H9 (cell line): Measurements from ENCODE around the gene IL10RA. TPM values are rescaled to one million over a fixed set of nuclear protein-coding genes. Genes with fewer than 3 reads are reported as not detected.

ENCODE experiments used
- DNase-seq: peaks from one replicate; pipeline ENCODE4 v3.0.0-alpha.2; 2017
- H2AFZ ChIP-seq: one replicate; pipeline ENCODE4 v1.6.1; 2013; ENCODE audit warnings: mild to moderate bottlenecking, low read length, control low read depth, moderate library complexity
- H2AK5ac ChIP-seq: 2 replicates; pipeline ENCODE4 v1.6.1; 2013; ENCODE audit warnings: low read length, control low read depth, mixed read lengths; ENCODE audit not compliant: insufficient read length
- H2BK120ac ChIP-seq: one replicate; pipeline ENCODE4 v1.6.1; 2013; ENCODE audit warnings: low read depth, mild to moderate bottlenecking, low read length, control low read depth, inconsistent platforms; ENCODE audit not compliant: poor library complexity, severe bottlenecking
- H2BK12ac ChIP-seq: 2 replicates; pipeline ENCODE4 v1.6.1; 2013; ENCODE audit warnings: low read length, control low read depth, mixed read lengths, low read depth; ENCODE audit not compliant: insufficient read length
- H2BK15ac ChIP-seq: 2 replicates; pipeline ENCODE4 v1.6.1; 2013; ENCODE audit warnings: low read depth, low read length, control low read depth
- H2BK20ac ChIP-seq: one replicate; pipeline ENCODE4 v1.6.1; 2013; ENCODE audit warnings: low read depth, mild to moderate bottlenecking, low read length, control low read depth, inconsistent platforms; ENCODE audit not compliant: poor library complexity, severe bottlenecking
- H2BK5ac ChIP-seq: 2 replicates; pipeline ENCODE4 v1.6.1; 2013; ENCODE audit warnings: low read length, control low read depth, mixed read lengths; ENCODE audit not compliant: insufficient read length
- H3K14ac ChIP-seq: 2 replicates; pipeline ENCODE4 v1.6.1; 2013; ENCODE audit warnings: low read length, control low read depth; ENCODE audit not compliant: insufficient read depth
- H3K18ac ChIP-seq: 2 replicates; pipeline ENCODE4 v1.6.1; 2013; ENCODE audit warnings: low read depth, mild to moderate bottlenecking, mixed read lengths, low read length, control low read depth; ENCODE audit not compliant: insufficient read length
- H3K23ac ChIP-seq: 2 replicates; pipeline ENCODE4 v1.6.1; 2013; ENCODE audit warnings: low read length, control low read depth, mixed read lengths, low read depth; ENCODE audit not compliant: insufficient read length
- H3K23me2 ChIP-seq: 2 replicates; pipeline ENCODE4 v1.6.1; 2013; ENCODE audit warnings: low read depth, mild to moderate bottlenecking, mixed read lengths, low read length, control low read depth; ENCODE audit not compliant: insufficient read length, poor library complexity, severe bottlenecking
- H3K27ac ChIP-seq: 2 replicates; pipeline ENCODE4 v1.5.1; 2013; ENCODE audit warnings: low read length, control low read depth, mixed read lengths, low read depth; ENCODE audit not compliant: insufficient read length
- H3K27me3 ChIP-seq: 2 replicates; pipeline ENCODE4 v1.6.1; 2013; ENCODE audit warnings: low read length, control low read depth, inconsistent platforms; ENCODE audit not compliant: insufficient read depth
- H3K4ac ChIP-seq: 2 replicates; pipeline ENCODE4 v1.6.1; 2013; ENCODE audit warnings: low read depth, mild to moderate bottlenecking, control low read depth, inconsistent platforms, low read length, moderate library complexity
- H3K4me1 ChIP-seq: 2 replicates; pipeline ENCODE4 v1.6.1; 2013; ENCODE audit warnings: low read length, control low read depth, inconsistent platforms; ENCODE audit not compliant: insufficient read depth
- H3K4me2 ChIP-seq: 2 replicates; pipeline ENCODE4 v1.6.1; 2013; ENCODE audit warnings: low read length, control low read depth, mixed read lengths; ENCODE audit not compliant: insufficient read length, insufficient read depth
- H3K56ac ChIP-seq: 2 replicates; pipeline ENCODE4 v1.6.1; 2013; ENCODE audit warnings: low read depth, mild to moderate bottlenecking, mixed read lengths, low read length, control low read depth; ENCODE audit not compliant: insufficient read length
- H3K79me1 ChIP-seq: 2 replicates; pipeline ENCODE4 v1.6.1; 2013; ENCODE audit warnings: low read depth, mild to moderate bottlenecking, moderate library complexity, low read length, control low read depth, inconsistent platforms; ENCODE audit not compliant: insufficient read depth, poor library complexity, severe bottlenecking
- H3K79me2 ChIP-seq: 2 replicates; pipeline ENCODE4 v1.6.1; 2013; ENCODE audit warnings: low read length, control low read depth, inconsistent platforms; ENCODE audit not compliant: insufficient read depth
- H3K9ac ChIP-seq: 2 replicates; pipeline ENCODE4 v1.6.1; 2013; ENCODE audit warnings: low read length, control low read depth, mixed read lengths; ENCODE audit not compliant: insufficient read length; ENCODE audit errors: extremely low read depth
- H3K9me3 ChIP-seq: one replicate; pipeline ENCODE4 v1.6.1; 2013; ENCODE audit warnings: low read depth, low read length, inconsistent platforms; ENCODE audit not compliant: control insufficient read depth
- H3T11ph ChIP-seq: one replicate; pipeline ENCODE4 v1.6.1; 2013; ENCODE audit warnings: mild to moderate bottlenecking, low read length, control low read depth, inconsistent platforms
- H4K20me1 ChIP-seq: one replicate; pipeline ENCODE4 v1.6.1; 2013; ENCODE audit not compliant: control insufficient read depth, insufficient read length, insufficient read depth
- H4K5ac ChIP-seq: 2 replicates; pipeline ENCODE4 v1.6.1; 2013; ENCODE audit warnings: low read depth, mild to moderate bottlenecking, mixed read lengths, low read length, control low read depth; ENCODE audit not compliant: insufficient read length
- H4K8ac ChIP-seq: replicated peaks from 2 replicates; pipeline ENCODE4 v1.6.1; 2013; ENCODE audit warnings: low read length, control low read depth, mixed read lengths, low read depth; ENCODE audit not compliant: insufficient read length
- H4K91ac ChIP-seq: 2 replicates; pipeline ENCODE4 v1.6.1; 2013; ENCODE audit warnings: low read depth, mild to moderate bottlenecking, moderate library complexity, mixed read lengths, low read length, control low read depth; ENCODE audit not compliant: insufficient read length
- H3K27ac Mint-ChIP-seq, 3 experiments: 2 replicates in 2 of 3; 3 replicates in 1 of 3; pipeline ENCODE4 v1.8.0; 2020 to 2021; ENCODE audit warnings: mixed read lengths in 3 of 3, mild to moderate bottlenecking in 1 of 3, moderate library complexity in 1 of 3
- H3K27me3 Mint-ChIP-seq: 2 replicates; pipeline ENCODE4 v1.8.0; 2021; ENCODE audit warnings: low read depth, mild to moderate bottlenecking, moderate library complexity, mixed read lengths
- H3K36me3 Mint-ChIP-seq, 3 experiments: 2 replicates in 2 of 3; 3 replicates in 1 of 3; pipeline ENCODE4 v1.8.0; 2020 to 2021; ENCODE audit warnings: low read depth in 3 of 3, mixed read lengths in 3 of 3; ENCODE audit not compliant: insufficient read depth in 1 of 3
- H3K4me1 Mint-ChIP-seq, 2 experiments: 2 replicates each; pipeline ENCODE4 v1.8.0; 2020; ENCODE audit warnings: mixed read lengths in 2 of 2
- H3K4me3 Mint-ChIP-seq, 2 experiments: 2 replicates in 1 of 2; 3 replicates in 1 of 2; pipeline ENCODE4 v1.8.0; 2020 to 2021; ENCODE audit warnings: mild to moderate bottlenecking in 2 of 2, mixed read lengths in 2 of 2, moderate library complexity in 1 of 2
- H3K9me3 Mint-ChIP-seq, 2 experiments: 2 replicates in 1 of 2; 3 replicates in 1 of 2; pipeline ENCODE4 v1.8.0; 2020; ENCODE audit warnings: mild to moderate bottlenecking in 2 of 2, mixed read lengths in 2 of 2, moderate library complexity in 1 of 2
- WGBS: extraction: QIAGEN DNeasy Blood & Tissue Kit; methylation state at CpG from one replicate; pipeline ENCODE4 v1.1.7; 2013; ENCODE audit warnings: missing lambda C conversion rate, low lambda C conversion rate, mixed read lengths; ENCODE audit not compliant: insufficient read length; ENCODE audit errors: extremely low coverage; 5-methylcytosine and 5-hydroxymethylcytosine counted together
- total RNA-seq: library from RNA; stranded (reverse); gene quantifications from 2 replicates; pipeline ENCODE4 v1.2.1, GENCODE V29; 2021
- TF ChIP-seq, protein P1 (sequence below): fragments of 200-600 bp; sonication (generic); conservative IDR thresholded peaks from 3 replicates; pipeline ENCODE4 v1.8.0; 2021; ENCODE audit warnings: antibody characterized with exemption, mild to moderate bottlenecking

Gene IL10RA
- total RNA-seq, 1 experiment from 2014 or later = not detected

GRCh38 chr11:117995472-117995871 is 9.3 kb downstream of the IL10RA start:
- Histone ChIP-seq H2BK120ac (no peak overlapping the region), H2BK15ac (no peak overlapping the region), H3T11ph (no peak overlapping the region), H3K9me3 (no peaks in the 10 kb centered on the region), H3K18ac (no peak overlapping the region), H4K91ac (no peak overlapping the region), H3K4ac (no peak overlapping the region), H3K56ac (no peak overlapping the region), H3K23me2 (no peaks in the 10 kb centered on the region), H3K79me2 (no peaks in the 10 kb centered on the region), H2AK5ac (no peak overlapping the region), H4K5ac (no peak overlapping the region), H3K14ac (no peak overlapping the region), H3K4me1 (no peaks in the 10 kb centered on the region; the same call in 1 of the 2 replicates), H3K23ac (no peak overlapping the region), H2BK12ac (no peak overlapping the region), H2BK20ac (no peak overlapping the region), H3K79me1 (no peaks in the 10 kb centered on the region), H4K8ac (no peak overlapping the region), H3K27ac (no peak overlapping the region), H3K9ac (no peak overlapping the region), H2AFZ (no peak overlapping the region), H3K4me2 (no peak overlapping the region), H4K20me1 (no peaks in the 10 kb centered on the region), H3K27me3 (no peaks in the 10 kb centered on the region), H2BK5ac (no peak overlapping the region)
- TF ChIP-seq, protein P1, sequence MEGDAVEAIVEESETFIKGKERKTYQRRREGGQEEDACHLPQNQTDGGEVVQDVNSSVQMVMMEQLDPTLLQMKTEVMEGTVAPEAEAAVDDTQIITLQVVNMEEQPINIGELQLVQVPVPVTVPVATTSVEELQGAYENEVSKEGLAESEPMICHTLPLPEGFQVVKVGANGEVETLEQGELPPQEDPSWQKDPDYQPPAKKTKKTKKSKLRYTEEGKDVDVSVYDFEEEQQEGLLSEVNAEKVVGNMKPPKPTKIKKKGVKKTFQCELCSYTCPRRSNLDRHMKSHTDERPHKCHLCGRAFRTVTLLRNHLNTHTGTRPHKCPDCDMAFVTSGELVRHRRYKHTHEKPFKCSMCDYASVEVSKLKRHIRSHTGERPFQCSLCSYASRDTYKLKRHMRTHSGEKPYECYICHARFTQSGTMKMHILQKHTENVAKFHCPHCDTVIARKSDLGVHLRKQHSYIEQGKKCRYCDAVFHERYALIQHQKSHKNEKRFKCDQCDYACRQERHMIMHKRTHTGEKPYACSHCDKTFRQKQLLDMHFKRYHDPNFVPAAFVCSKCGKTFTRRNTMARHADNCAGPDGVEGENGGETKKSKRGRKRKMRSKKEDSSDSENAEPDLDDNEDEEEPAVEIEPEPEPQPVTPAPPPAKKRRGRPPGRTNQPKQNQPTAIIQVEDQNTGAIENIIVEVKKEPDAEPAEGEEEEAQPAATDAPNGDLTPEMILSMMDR = no peak
- H3K4me1 Mint-ChIP-seq = peaks cover 3 to 9% of the 10 kb centered on the region in 2 experiments; a peak in 2 of 4 replicates
- H3K27ac Mint-ChIP-seq = no peak overlapping the region
- WGBS = no CpG with 5 or more reads among the region's 11 CpGs
- no peak for DNase-seq
- H3K9me3 Mint-ChIP-seq = no peaks in the 10 kb centered on the region
- H3K27me3 Mint-ChIP-seq = peaks cover 10% of the 10 kb centered on the region
- no peak overlapping the region for H3K4me3 Mint-ChIP-seq
- H3K36me3 Mint-ChIP-seq = no peaks in the 10 kb centered on the region
